DOHH2 (cell line): Measurements from ENCODE around the gene LIN37.

Source experiments
- H3F3A ChIP-seq: fragments of 200-600 bp; sonication (generic), shearing (Covaris generic); 2 replicates; pipeline ENCODE4 v1.6.0; 2016; ENCODE audit warnings: antibody characterized with exemption, mild to moderate bottlenecking; ENCODE audit not compliant: control insufficient read depth, insufficient read depth
- H3K27ac ChIP-seq: fragments of 200-600 bp; sonication (generic); 2 replicates; pipeline ENCODE4 v1.5.1; 2014; ENCODE audit warnings: low read depth, mild to moderate bottlenecking, low read length, moderate library complexity
- H3K27me3 ChIP-seq: fragments of 200-600 bp; sonication (generic); 2 replicates; pipeline ENCODE4 v1.6.1; 2014; ENCODE audit warnings: mild to moderate bottlenecking, low read length, mixed read lengths; ENCODE audit not compliant: control insufficient read depth
- H3K36me3 ChIP-seq: fragments of 200-600 bp; sonication (generic); 2 replicates; pipeline ENCODE4 v1.6.1; 2014; ENCODE audit warnings: mild to moderate bottlenecking, low read length, moderate library complexity, mixed read lengths; ENCODE audit not compliant: control insufficient read depth
- H3K4me1 ChIP-seq: fragments of 200-600 bp; sonication (generic); 2 replicates; pipeline ENCODE4 v1.6.1; 2014; ENCODE audit warnings: mild to moderate bottlenecking, low read length, mixed read lengths; ENCODE audit not compliant: control insufficient read depth
- H3K4me2 ChIP-seq: fragments of 200-600 bp; sonication (generic); 2 replicates; pipeline ENCODE4 v1.6.0; 2014; ENCODE audit warnings: mild to moderate bottlenecking, low read length, moderate library complexity
- H3K4me3 ChIP-seq: fragments of 200-600 bp; sonication (generic); 2 replicates; pipeline ENCODE4 v1.5.1; 2014; ENCODE audit warnings: mild to moderate bottlenecking, low read length, mixed read lengths
- H3K79me2 ChIP-seq: fragments of 200-600 bp; sonication (generic); 2 replicates; pipeline ENCODE4 v1.6.1; 2014; ENCODE audit warnings: mild to moderate bottlenecking, low read length, mixed read lengths; ENCODE audit not compliant: control insufficient read depth
- H3K9me2 ChIP-seq: fragments of 200-600 bp; sonication (generic); replicated peaks from 2 replicates; pipeline ENCODE4 v1.6.1; 2014; ENCODE audit warnings: mild to moderate bottlenecking, low read length, mixed read lengths; ENCODE audit not compliant: control insufficient read depth
- H3K9me3 ChIP-seq: fragments of 200-600 bp; sonication (generic); 2 replicates; pipeline ENCODE4 v1.6.1; 2014; ENCODE audit warnings: antibody characterized with exemption, low read length, mixed read lengths; ENCODE audit not compliant: control insufficient read depth, insufficient read depth
- H4K20me1 ChIP-seq: fragments of 200-600 bp; sonication (generic); 2 replicates; pipeline ENCODE4 v1.6.0; 2014; ENCODE audit warnings: low read depth, mild to moderate bottlenecking, antibody characterized with exemption, low read length, moderate library complexity; ENCODE audit not compliant: control insufficient read depth, insufficient read depth
- CTCF ChIP-seq: fragments of 200-600 bp; sonication (generic); IDR thresholded peaks from one replicate; pipeline ENCODE4 v1.5.1; 2014; ENCODE audit warnings: antibody characterized with exemption, mild to moderate bottlenecking, low read depth, low read length; ENCODE audit not compliant: poor library complexity, severe bottlenecking
- EZH2phosphoT487 ChIP-seq: fragments of 200-600 bp; sonication (generic); IDR thresholded peaks from 2 replicates; pipeline ENCODE4 v1.6.1; 2017; ENCODE audit warnings: borderline replicate concordance, mild to moderate bottlenecking, antibody characterized with exemption, low read length, moderate library complexity, mixed read lengths

Gene LIN37

DNA sequence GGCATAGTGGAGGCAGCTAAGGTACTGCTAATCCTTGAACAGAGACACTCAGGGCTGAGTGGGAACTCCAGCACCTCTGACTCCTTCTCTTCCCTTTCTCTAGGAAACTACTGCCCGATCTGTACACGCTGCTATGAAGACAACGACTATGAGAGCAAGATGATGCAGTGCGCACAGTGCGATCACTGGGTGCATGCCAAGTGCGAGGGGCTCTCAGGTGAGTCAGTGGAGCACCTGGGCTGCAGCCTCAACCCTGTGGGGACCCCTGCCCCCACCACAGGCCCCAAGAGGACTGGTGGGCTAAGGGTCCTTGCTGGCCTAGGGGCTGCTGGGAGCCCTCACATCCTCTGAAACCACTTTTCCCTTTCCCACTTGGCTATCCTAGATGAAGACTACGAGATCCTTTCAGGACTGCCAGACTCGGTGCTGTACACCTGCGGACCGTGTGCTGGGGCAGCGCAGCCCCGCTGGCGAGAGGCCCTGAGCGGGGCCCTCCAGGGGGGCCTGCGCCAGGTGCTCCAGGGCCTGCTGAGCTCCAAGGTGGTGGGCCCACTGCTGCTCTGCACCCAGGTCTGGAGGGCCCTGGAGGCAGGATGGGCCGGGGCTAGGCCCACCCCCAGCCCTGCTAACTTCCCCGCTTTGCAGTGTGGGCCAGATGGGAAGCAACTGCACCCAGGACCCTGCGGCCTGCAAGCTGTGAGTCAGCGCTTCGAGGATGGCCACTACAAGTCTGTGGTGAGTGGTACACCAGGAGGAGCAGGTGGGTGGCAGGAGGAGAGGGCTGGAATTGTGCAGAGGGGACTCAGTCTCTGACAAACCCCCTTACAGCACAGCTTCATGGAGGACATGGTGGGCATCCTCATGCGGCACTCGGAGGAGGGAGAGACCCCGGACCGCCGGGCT is 21.1 kb upstream of the LIN37 start:
- Histone ChIP-seq H4K20me1 (no peaks in the 10 kb centered on the region), H3K4me1 (no peaks in the 10 kb centered on the region), H3K9me2 (no peaks in the 10 kb centered on the region), H3F3A (no peaks in the 10 kb centered on the region), H3K36me3 (peaks cover 96% of the 10 kb centered on the region), H3K79me2 (0 out of 2 replicates have a peak, but pooled peaks cover 3% of the 10 kb centered on the region), H3K4me2 (no peak overlapping the region), H3K4me3 (no peak overlapping the region), H3K27me3 (no peaks in the 10 kb centered on the region), H3K9me3 (no peaks in the 10 kb centered on the region), H3K27ac (no peak overlapping the region)
- TF ChIP-seq CTCF = no peak

DNA sequence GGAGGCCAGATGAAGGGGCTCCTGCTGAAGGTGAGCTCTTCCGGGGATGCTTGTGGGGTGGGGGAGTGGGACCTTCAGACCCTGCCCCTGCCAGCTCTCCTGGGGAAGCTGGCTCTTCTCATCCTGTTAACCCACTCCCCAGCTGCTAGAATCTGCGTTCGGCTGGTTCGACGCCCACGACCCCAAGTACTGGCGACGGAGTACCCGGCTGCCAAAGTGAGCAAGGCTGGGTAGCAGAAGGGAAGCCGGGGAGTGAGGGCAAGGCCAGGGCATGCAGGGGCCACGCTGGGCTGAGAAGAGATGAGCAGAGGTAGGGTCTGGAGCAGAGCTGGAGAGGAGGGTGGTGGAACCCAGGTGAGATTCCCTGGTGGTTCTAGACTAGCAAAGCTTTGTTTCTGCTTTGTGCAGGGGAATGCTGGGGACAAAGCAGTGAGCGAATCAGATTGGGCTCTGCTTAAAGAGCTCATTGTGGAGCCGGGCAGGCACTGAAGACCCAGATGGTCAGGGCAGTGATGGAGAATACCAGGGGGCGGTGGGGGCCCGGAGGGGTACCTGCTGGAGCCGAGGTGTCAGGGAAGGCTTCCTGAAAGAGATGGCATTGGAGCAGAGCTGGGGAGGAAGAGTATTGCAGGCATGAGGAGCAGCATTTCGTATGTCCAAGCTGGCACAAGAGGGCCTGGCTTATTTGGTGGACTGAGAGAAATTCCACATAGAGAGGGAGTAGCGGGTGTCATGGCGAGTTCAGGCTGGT is 20.2 kb upstream of the LIN37 start:
- Histone ChIP-seq H3K4me3 (no peak overlapping the region), H3K9me3 (no peaks in the 10 kb centered on the region), H4K20me1 (no peaks in the 10 kb centered on the region), H3K27me3 (no peaks in the 10 kb centered on the region), H3K9me2 (no peaks in the 10 kb centered on the region), H3K4me2 (no peak overlapping the region), H3K79me2 (no peaks in the 10 kb centered on the region), H3K36me3 (peaks cover 96% of the 10 kb centered on the region), H3K4me1 (no peaks in the 10 kb centered on the region), H3F3A (no peaks in the 10 kb centered on the region), H3K27ac (no peak overlapping the region)
- no peak for TF ChIP-seq CTCF
- TF ChIP-seq EZH2phosphoT487 = no peak

GRCh38 chr19:35729021-35729420 is 19.4 kb upstream of the LIN37 start:
- H3K4me3 ChIP-seq = no peak overlapping the region
- H4K20me1 ChIP-seq = no peaks in the 10 kb centered on the region
- H3K36me3 ChIP-seq = peaks cover 96% of the 10 kb centered on the region
- no peaks in the 10 kb centered on the region for H3K9me2 ChIP-seq
- no peaks in the 10 kb centered on the region for H3K79me2 ChIP-seq
- no peak overlapping the region for H3K27ac ChIP-seq
- no peaks in the 10 kb centered on the region for H3K27me3 ChIP-seq
- TF ChIP-seq CTCF (no peak), EZH2phosphoT487 (no peak)
- no peaks in the 10 kb centered on the region for H3K9me3 ChIP-seq
- H3K4me2 ChIP-seq = no peak overlapping the region
- H3K4me1 ChIP-seq = no peaks in the 10 kb centered on the region
- no peaks in the 10 kb centered on the region for H3F3A ChIP-seq
